ENCODE measurements around the gene USP7. TPM values are rescaled to one million over a fixed set of nuclear protein-coding genes. Genes with fewer than 3 reads are reported as not detected.

The USP7 gene
- total and polyA plus RNA-seq, 10 of the 15 experiments (the other 5 are each of a cell fraction or from before 2014, with no cell fraction given) = 16.2 to 133 (median 60.5) TPM

GRCh38 chr16:8863594-8864424, 99.9 kb downstream of the USP7 start:
- H3K9ac ChIP-seq (ENCODE audit: control insufficient read depth, insufficient read depth, low read length) = no peak overlapping the region
- 65% methylated on average over 17 of the region's 17 CpGs for WGBS (ENCODE audit: insufficient coverage, insufficient replicate concordance, low lambda C conversion rate, missing lambda C conversion rate)
- H3K4me3 ChIP-seq = no peak overlapping the region
- TF ChIP-seq POLR2AphosphoS5 (IDR thresholded peaks at IDR 0.05; ENCODE audit: low read length) (peak; percentile 41; the same call in 1 of the 2 replicates), ATF3 (IDR thresholded peaks at IDR 0.05; ENCODE audit: borderline replicate concordance, extremely low read depth, low read depth, low read length) (no peak), POLR2A (IDR thresholded peaks at IDR 0.05; ENCODE audit: low read depth, low read length) (peak; percentile 58)
- H3K27me3 ChIP-seq (replicated peaks in 1 of 2; ENCODE audit: control insufficient read depth in 2 of 2, insufficient read depth in 2 of 2, low read length in 1 of 2) = no peaks in the 10 kb centered on the region
- H2AFZ ChIP-seq (ENCODE audit: control insufficient read depth, low read depth, low read length) = no peak overlapping the region
- FAIRE-seq (no peak), DNase-seq (ENCODE audit: low read depth, low spot score) (no peak), ATAC-seq (peak; percentile 9; the same call in 2 of the 3 replicates)
- intact Hi-C loops (cut with micrococcal nuclease; ENCODE audit: unreplicated experiment) = no loop called here
- ChIA-PET RAD21 (ENCODE audit: unreplicated experiment) (interaction anchor here (1.4 to 1.6 kb wide), 2 partner anchors 16 to 27 kb away, joined by 4 read pairs; no protein-coding TSS in a partner anchor), POLR2A (interaction anchor here (0.8 to 0.9 kb wide), 2 partner anchors 10 to 79 kb away, joined by 3 read pairs; no protein-coding TSS in a partner anchor), CTCF (interaction anchor here (1.2 to 1.6 kb wide), 3 partner anchors 10 to 44 kb away, joined by 3 to 6 read pairs (median 5); no protein-coding TSS in a partner anchor), SMC1A (ENCODE audit: uncharacterized antibody, unreplicated experiment) (no interaction called here)
- peaks cover 8% of the 10 kb centered on the region for H4K20me1 ChIP-seq (ENCODE audit: control insufficient read depth, insufficient read depth)
- H3K36me3 ChIP-seq (ENCODE audit: control insufficient read depth in 2 of 2, insufficient read depth in 2 of 2, low read length in 1 of 2) = peaks cover 11 to 13% of the 10 kb centered on the region in 2 experiments; a peak in 3 of 4 replicates
- no TSS peak for BruUV-seq (replicated peaks)
- peaks cover 73% of the 10 kb centered on the region for H3K79me2 ChIP-seq (ENCODE audit: control insufficient read depth, insufficient read depth, low read length)
- H3K9me3 ChIP-seq (replicated peaks; ENCODE audit: control insufficient read depth, insufficient read depth, low read length) = no peaks in the 10 kb centered on the region; the same call in 2 of the 3 replicates
- peak overlapping the region; percentile 25; the same call in 1 of the 2 replicates for H3K4me2 ChIP-seq (ENCODE audit: control insufficient read depth, insufficient read depth)
- no peak overlapping the region for H3K27ac ChIP-seq (ENCODE audit: control insufficient read depth, insufficient read depth)
- peaks cover 6% of the 10 kb centered on the region; the same call in 1 of the 2 replicates for H3K4me1 ChIP-seq (ENCODE audit: control insufficient read depth, insufficient read depth, low read length)
- in situ Hi-C loops (cut with MboI) = no loop called here

Measured in GM12878 (cell line).